Parathyroid adenoma (tissue), 2 donors: ENCODE measurements around the gene ST8SIA2.

Source experiments
- H2AFZ ChIP-seq: fragments of 300-600 bp; sonication (generic); one replicate; pipeline ENCODE4 v1.7.0; 2017; ENCODE audit warnings: antibody characterized with exemption, mild to moderate bottlenecking
- H3K27ac ChIP-seq: fragments of 300-600 bp; sonication (generic); one replicate; pipeline ENCODE4 v1.7.0; 2017
- H3K27me3 ChIP-seq: fragments of 300-600 bp; sonication (generic); one replicate; pipeline ENCODE4 v1.7.0; 2017; ENCODE audit warnings: low read length; ENCODE audit not compliant: control insufficient read depth, insufficient read depth
- H3K36me3 ChIP-seq: fragments of 300-600 bp; sonication (generic); one replicate; pipeline ENCODE4 v1.7.0; 2017; ENCODE audit warnings: low read length; ENCODE audit not compliant: control insufficient read depth, insufficient read depth
- H3K4me1 ChIP-seq: fragments of 300-600 bp; sonication (generic); one replicate; pipeline ENCODE4 v1.7.0; 2017; ENCODE audit warnings: control low read depth
- H3K4me2 ChIP-seq: fragments of 300-600 bp; sonication (generic); one replicate; pipeline ENCODE4 v1.7.0; 2017; ENCODE audit warnings: low read length
- H3K4me3 ChIP-seq: fragments of 300-600 bp; sonication (generic); one replicate; pipeline ENCODE4 v1.7.0; 2017; ENCODE audit warnings: low read depth, low read length
- H3K79me2 ChIP-seq: fragments of 300-600 bp; sonication (generic); one replicate; pipeline ENCODE4 v1.7.0; 2017; ENCODE audit warnings: control low read depth
- H3K9ac ChIP-seq: fragments of 300-600 bp; sonication (generic); one replicate; pipeline ENCODE4 v1.7.0; 2017; ENCODE audit warnings: mild to moderate bottlenecking
- H3K9me3 ChIP-seq: fragments of 300-600 bp; sonication (generic); one replicate; pipeline ENCODE4 v1.7.0; 2017; ENCODE audit warnings: low read length; ENCODE audit not compliant: control insufficient read depth
- CTCF ChIP-seq: fragments of 300-600 bp; sonication (generic); IDR thresholded peaks from one replicate; pipeline ENCODE4 v1.7.0; 2017; ENCODE audit warnings: antibody characterized with exemption, mild to moderate bottlenecking
- donor health status: primary hyperparathyroidism.

Gene ST8SIA2

GRCh38 chr15:92384381-92384780 lies 9.3 kb upstream of the ST8SIA2 start:
- Histone ChIP-seq H3K27ac (no peak overlapping the region), H3K9ac (no peak overlapping the region), H3K9me3 (no peaks in the 10 kb centered on the region), H3K4me3 (no peak overlapping the region), H3K79me2 (no peaks in the 10 kb centered on the region), H3K4me1 (no peaks in the 10 kb centered on the region), H3K4me2 (no peak overlapping the region), H3K27me3 (no peaks in the 10 kb centered on the region), H3K36me3 (no peaks in the 10 kb centered on the region), H2AFZ (no peak overlapping the region)
- TF ChIP-seq CTCF, result no peak

GRCh38 chr15:92385096-92385495 lies 8.6 kb upstream of the ST8SIA2 start:
- H3K27me3 ChIP-seq, result no peaks in the 10 kb centered on the region
- no peak for TF ChIP-seq CTCF
- no peaks in the 10 kb centered on the region for H3K79me2 ChIP-seq

GRCh38 chr15:92391640-92392039 lies 2.0 kb upstream of the ST8SIA2 start:
- Histone ChIP-seq H3K4me3 (no peak overlapping the region), H3K79me2 (no peaks in the 10 kb centered on the region), H3K9me3 (no peaks in the 10 kb centered on the region), H3K4me1 (no peaks in the 10 kb centered on the region), H3K4me2 (no peak overlapping the region), H2AFZ (no peak overlapping the region), H3K9ac (no peak overlapping the region), H3K36me3 (no peaks in the 10 kb centered on the region), H3K27ac (no peak overlapping the region), H3K27me3 (no peaks in the 10 kb centered on the region)
- no peak for TF ChIP-seq CTCF

More at GRCh38 chr15:92385096-92385495, 8.6 kb upstream of the ST8SIA2 start:
- H3K4me2 ChIP-seq, result no peak overlapping the region
- no peaks in the 10 kb centered on the region for H3K4me1 ChIP-seq
- no peaks in the 10 kb centered on the region for H3K9me3 ChIP-seq
- no peak overlapping the region for H2AFZ ChIP-seq
- H3K4me3 ChIP-seq, result no peak overlapping the region
- H3K27ac ChIP-seq, result no peak overlapping the region
- H3K9ac ChIP-seq, result no peak overlapping the region
- no peaks in the 10 kb centered on the region for H3K36me3 ChIP-seq

GRCh38 chr15:92392462-92392861 lies 1.2 kb upstream of the ST8SIA2 start:
- Histone ChIP-seq H3K4me3 (no peak overlapping the region), H3K9ac (no peak overlapping the region), H3K27ac (no peak overlapping the region), H3K4me2 (no peak overlapping the region), H3K27me3 (no peaks in the 10 kb centered on the region), H2AFZ (no peak overlapping the region), H3K4me1 (no peaks in the 10 kb centered on the region), H3K79me2 (no peaks in the 10 kb centered on the region), H3K36me3 (no peaks in the 10 kb centered on the region), H3K9me3 (no peaks in the 10 kb centered on the region)
- no peak for TF ChIP-seq CTCF

GRCh38 chr15:92393980-92394308 lies 263 bp downstream of the ST8SIA2 start:
- Histone ChIP-seq H2AFZ (no peak overlapping the region), H3K9me3 (no peaks in the 10 kb centered on the region), H3K4me1 (no peaks in the 10 kb centered on the region), H3K79me2 (no peaks in the 10 kb centered on the region), H3K9ac (no peak overlapping the region), H3K27ac (no peak overlapping the region), H3K4me3 (no peak overlapping the region), H3K4me2 (no peak overlapping the region), H3K27me3 (no peaks in the 10 kb centered on the region), H3K36me3 (no peaks in the 10 kb centered on the region)
- no peak for TF ChIP-seq CTCF
